ENCODE data around the gene ROCK1.

GRCh38 chr18:21100678-21101077 lies 10.9 kb downstream of the ROCK1 start:
- TF ChIP-seq CTCF (conservative IDR thresholded peaks at IDR 0.05; ENCODE audit: low read length) (no peak), EZH2phosphoT487 (IDR thresholded peaks at IDR 0.05; ENCODE audit: borderline replicate concordance) (no peak)

All from Loucy (cell line).